HepG2 (cell line): ENCODE results near the gene ZNF132. TPM values are rescaled to one million over a fixed set of nuclear protein-coding genes. Genes with fewer than 3 reads are reported as not detected.

Experiments used
- JARID2 ChIP-seq: sonication (generic); formaldehyde crosslinking; IDR thresholded peaks from 2 replicates; pipeline ENCODE4 v1.8.1; 2023; ENCODE audit warnings: missing genetic modification reagents, inconsistent platforms; ENCODE audit not compliant: insufficient replicate concordance
- KAT2B ChIP-seq: fragments of 150-350 bp; IDR thresholded peaks from 2 replicates; pipeline ENCODE4 v1.6.1; 2014; ENCODE audit warnings: low read depth, low read length, borderline replicate concordance
- KAT7 ChIP-seq: IDR thresholded peaks from 2 replicates; pipeline ENCODE4 v1.6.1; 2018; ENCODE audit warnings: borderline replicate concordance, missing compliant biosample characterization
- LCORL ChIP-seq, 2 experiments: fragments of 450-650 bp in 1 of 2; sonication (generic) in 1 of 2; formaldehyde crosslinking in 1 of 2; IDR thresholded peaks; 2 replicates each; pipeline versions ENCODE4 v1.5.0 to v1.6.1; 2017 to 2020; ENCODE audit warnings: antibody characterized with exemption in 1 of 2, missing genetic modification reagents in 1 of 2
- MATR3 ChIP-seq: sonication (generic); formaldehyde crosslinking; IDR thresholded peaks from 2 replicates; pipeline ENCODE4 v1.4.0; 2020; ENCODE audit warnings: missing genetic modification reagents
- NCOA5 ChIP-seq: sonication (generic); formaldehyde crosslinking; IDR thresholded peaks from 2 replicates; pipeline ENCODE4 v1.4.0; 2020; ENCODE audit warnings: missing genetic modification reagents
- NR2C2 ChIP-seq: sonication (generic); formaldehyde crosslinking; IDR thresholded peaks from 2 replicates; pipeline ENCODE4 v1.4.0; 2020; ENCODE audit warnings: missing genetic modification reagents, mild to moderate bottlenecking, moderate library complexity, borderline replicate concordance
- SOX5 ChIP-seq: IDR thresholded peaks from 2 replicates; pipeline ENCODE4 v1.6.1; 2016; ENCODE audit warnings: borderline replicate concordance
- TCF12 ChIP-seq, 2 experiments: fragments of 450-650 bp in 1 of 2; sonication (generic) in 1 of 2; formaldehyde crosslinking in 1 of 2; IDR thresholded peaks; 2 replicates each; pipeline versions ENCODE4 v1.6.1 to v1.8.0; 2017 to 2022; ENCODE audit warnings: antibody characterized with exemption in 1 of 2, mild to moderate bottlenecking in 1 of 2, missing genetic modification reagents in 1 of 2, moderate library complexity in 1 of 2
- TCF7 ChIP-seq: sonication (generic); IDR thresholded peaks from 2 replicates; pipeline ENCODE4 v1.6.1; 2016; ENCODE audit warnings: antibody characterized with exemption, low read depth
- ZC3H13 ChIP-seq: sonication (generic); formaldehyde crosslinking; IDR thresholded peaks from 2 replicates; pipeline ENCODE4 v1.8.1; 2023; ENCODE audit warnings: mild to moderate bottlenecking, missing genetic modification reagents, moderate library complexity
- ZMAT3 ChIP-seq: sonication (generic); formaldehyde crosslinking; conservative IDR thresholded peaks from 2 replicates; pipeline ENCODE4 v1.7.0; 2021; ENCODE audit warnings: missing genetic modification reagents
- ZNF530 ChIP-seq: sonication (generic); formaldehyde crosslinking; IDR thresholded peaks from 2 replicates; pipeline ENCODE4 v1.5.0; 2020; ENCODE audit warnings: low read depth, mild to moderate bottlenecking, missing genetic modification reagents
- ZNF564 ChIP-seq: sonication (generic); formaldehyde crosslinking; IDR thresholded peaks from 2 replicates; pipeline ENCODE4 v1.8.1; 2023; ENCODE audit warnings: mild to moderate bottlenecking, missing genetic modification reagents
- ZNF7 ChIP-seq: IDR thresholded peaks from 2 replicates; pipeline ENCODE4 v1.6.1; 2016; ENCODE audit warnings: missing biosample characterization, missing genetic modification reagents
- ZNF792 ChIP-seq: IDR thresholded peaks from 2 replicates; pipeline ENCODE4 v1.6.1; 2016
- ZNF879 ChIP-seq: sonication (generic); formaldehyde crosslinking; IDR thresholded peaks from 2 replicates; pipeline ENCODE4 v1.8.1; 2023; ENCODE audit warnings: missing genetic modification reagents
- polyA plus RNA-seq, 8 experiments: library from polyadenylated mRNA; depleted of rRNA in 3 of 8; stranded (reverse) in 7 of 8; unstranded in 1 of 8; fragments of >200 nt; fragmentation: Illumina TruSeq in 4 of 8; extraction: Trizol in 4 of 8; gene quantifications; 2 replicates each; pipeline versions ENCODE4 v1.2.1 to v1.2.3, GENCODE V29; 2011 to 2016; ENCODE audit warnings: low read depth in 4 of 8, missing spikeins in 1 of 8, mixed read lengths in 1 of 8; ENCODE audit not compliant: insufficient read depth in 1 of 8
- total RNA-seq, 5 experiments: library from RNA; depleted of rRNA; stranded (reverse); fragments of >200 nt; fragmentation: Illumina TruSeq; extraction: Trizol; gene quantifications; 2 replicates each; pipeline ENCODE4 v1.2.3, GENCODE V29; 2016; ENCODE audit warnings: low read depth in 1 of 5
- TF ChIP-seq, protein P1 (sequence below): sonication (generic); formaldehyde crosslinking; IDR thresholded peaks from 2 replicates; pipeline ENCODE4 v1.4.0; 2020; ENCODE audit warnings: mild to moderate bottlenecking, missing genetic modification reagents
- TF ChIP-seq, protein P2 (sequence below): sonication (generic); formaldehyde crosslinking; IDR thresholded peaks from 2 replicates; pipeline ENCODE4 v1.5.0; 2020; ENCODE audit warnings: missing genetic modification reagents, mild to moderate bottlenecking, borderline replicate concordance
- TF ChIP-seq, protein P3 (sequence below): sonication (generic); formaldehyde crosslinking; IDR thresholded peaks from 2 replicates; pipeline ENCODE4 v1.5.1; 2020; ENCODE audit warnings: mild to moderate bottlenecking, missing genetic modification reagents, borderline replicate concordance
- TF ChIP-seq, protein P4 (sequence below): sonication (generic); formaldehyde crosslinking; IDR thresholded peaks from 2 replicates; pipeline ENCODE4 v1.8.0; 2022; ENCODE audit warnings: mild to moderate bottlenecking, missing genetic modification reagents, moderate library complexity

ZNF132 gene
- total and polyA plus RNA-seq, 2 of the 13 experiments (the other 11 are each of a cell fraction or from before 2014, with no cell fraction given): not detected

DNA sequence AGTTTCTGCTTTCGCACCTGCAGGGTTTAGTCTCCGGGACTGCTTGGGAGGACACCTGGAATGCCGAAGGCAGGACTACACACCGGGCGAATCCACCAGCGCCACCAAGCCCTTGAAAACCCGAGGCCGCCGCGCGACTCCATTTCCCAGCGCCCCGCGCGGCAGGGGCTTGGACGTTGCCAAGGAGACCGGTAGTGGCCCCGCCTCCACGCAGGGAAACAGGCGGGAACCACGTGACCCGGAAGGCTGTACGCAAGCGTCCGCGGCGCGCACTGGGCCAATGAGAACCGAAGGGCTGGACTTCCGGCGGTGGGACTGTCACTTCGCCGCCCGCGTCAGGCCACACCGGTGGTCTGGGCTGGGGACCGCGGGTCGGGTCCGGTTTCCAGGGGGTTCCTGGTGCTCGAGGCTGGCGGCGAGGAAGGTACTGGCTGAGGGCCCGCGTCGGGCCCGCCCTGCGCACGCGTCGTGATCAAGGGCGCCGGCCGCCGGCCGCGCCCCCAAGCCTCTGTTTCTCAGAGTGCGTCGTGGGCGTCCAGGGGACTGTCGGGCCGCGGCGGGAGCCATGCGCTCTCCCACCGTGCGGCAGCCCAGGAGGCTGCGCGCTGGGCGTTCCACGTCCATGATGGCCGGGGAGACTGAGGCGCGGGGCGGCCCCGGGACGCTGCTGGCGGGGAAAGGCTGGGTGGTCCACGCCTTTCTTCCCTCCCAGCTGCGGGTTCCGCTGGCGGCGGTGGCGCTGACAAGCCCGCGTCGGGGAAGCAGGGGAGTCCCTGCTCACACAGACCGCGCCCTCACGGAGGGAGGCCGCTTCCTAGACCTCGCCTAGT is 27.0 kb upstream of the ZNF132 start, which contains the start of gene ZNF324 (continued):
- no peak for TF ChIP-seq NCOA5
- TF ChIP-seq, protein P1, sequence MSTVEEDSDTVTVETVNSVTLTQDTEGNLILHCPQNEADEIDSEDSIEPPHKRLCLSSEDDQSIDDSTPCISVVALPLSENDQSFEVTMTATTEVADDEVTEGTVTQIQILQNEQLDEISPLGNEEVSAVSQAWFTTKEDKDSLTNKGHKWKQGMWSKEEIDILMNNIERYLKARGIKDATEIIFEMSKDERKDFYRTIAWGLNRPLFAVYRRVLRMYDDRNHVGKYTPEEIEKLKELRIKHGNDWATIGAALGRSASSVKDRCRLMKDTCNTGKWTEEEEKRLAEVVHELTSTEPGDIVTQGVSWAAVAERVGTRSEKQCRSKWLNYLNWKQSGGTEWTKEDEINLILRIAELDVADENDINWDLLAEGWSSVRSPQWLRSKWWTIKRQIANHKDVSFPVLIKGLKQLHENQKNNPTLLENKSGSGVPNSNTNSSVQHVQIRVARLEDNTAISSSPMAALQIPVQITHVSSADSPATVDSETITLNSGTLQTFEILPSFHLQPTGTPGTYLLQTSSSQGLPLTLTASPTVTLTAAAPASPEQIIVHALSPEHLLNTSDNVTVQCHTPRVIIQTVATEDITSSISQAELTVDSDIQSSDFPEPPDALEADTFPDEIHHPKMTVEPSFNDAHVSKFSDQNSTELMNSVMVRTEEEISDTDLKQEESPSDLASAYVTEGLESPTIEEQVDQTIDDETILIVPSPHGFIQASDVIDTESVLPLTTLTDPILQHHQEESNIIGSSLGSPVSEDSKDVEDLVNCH: no peak
- TF ChIP-seq KAT7 (CRISPR knock-in tag): no peak
- TF ChIP-seq, protein P2, sequence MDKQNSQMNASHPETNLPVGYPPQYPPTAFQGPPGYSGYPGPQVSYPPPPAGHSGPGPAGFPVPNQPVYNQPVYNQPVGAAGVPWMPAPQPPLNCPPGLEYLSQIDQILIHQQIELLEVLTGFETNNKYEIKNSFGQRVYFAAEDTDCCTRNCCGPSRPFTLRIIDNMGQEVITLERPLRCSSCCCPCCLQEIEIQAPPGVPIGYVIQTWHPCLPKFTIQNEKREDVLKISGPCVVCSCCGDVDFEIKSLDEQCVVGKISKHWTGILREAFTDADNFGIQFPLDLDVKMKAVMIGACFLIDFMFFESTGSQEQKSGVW (CRISPR knock-in tag): no peak
- no peak for TF ChIP-seq JARID2 (CRISPR knock-in tag)
- no peak for TF ChIP-seq ZNF792
- no peak for TF ChIP-seq ZNF7 (CRISPR knock-in tag)
- no peak for TF ChIP-seq ZNF564 (CRISPR knock-in tag)
- no peak for TF ChIP-seq TCF7
- no peak for TF ChIP-seq TCF12 (IDR thresholded peaks at IDR 0.05)
- no peak for TF ChIP-seq TCF12 (CRISPR knock-in tag; IDR thresholded peaks at IDR 0.05)
- TF ChIP-seq NR2C2 (CRISPR knock-in tag): peak; percentile 78
- TF ChIP-seq, protein P3, sequence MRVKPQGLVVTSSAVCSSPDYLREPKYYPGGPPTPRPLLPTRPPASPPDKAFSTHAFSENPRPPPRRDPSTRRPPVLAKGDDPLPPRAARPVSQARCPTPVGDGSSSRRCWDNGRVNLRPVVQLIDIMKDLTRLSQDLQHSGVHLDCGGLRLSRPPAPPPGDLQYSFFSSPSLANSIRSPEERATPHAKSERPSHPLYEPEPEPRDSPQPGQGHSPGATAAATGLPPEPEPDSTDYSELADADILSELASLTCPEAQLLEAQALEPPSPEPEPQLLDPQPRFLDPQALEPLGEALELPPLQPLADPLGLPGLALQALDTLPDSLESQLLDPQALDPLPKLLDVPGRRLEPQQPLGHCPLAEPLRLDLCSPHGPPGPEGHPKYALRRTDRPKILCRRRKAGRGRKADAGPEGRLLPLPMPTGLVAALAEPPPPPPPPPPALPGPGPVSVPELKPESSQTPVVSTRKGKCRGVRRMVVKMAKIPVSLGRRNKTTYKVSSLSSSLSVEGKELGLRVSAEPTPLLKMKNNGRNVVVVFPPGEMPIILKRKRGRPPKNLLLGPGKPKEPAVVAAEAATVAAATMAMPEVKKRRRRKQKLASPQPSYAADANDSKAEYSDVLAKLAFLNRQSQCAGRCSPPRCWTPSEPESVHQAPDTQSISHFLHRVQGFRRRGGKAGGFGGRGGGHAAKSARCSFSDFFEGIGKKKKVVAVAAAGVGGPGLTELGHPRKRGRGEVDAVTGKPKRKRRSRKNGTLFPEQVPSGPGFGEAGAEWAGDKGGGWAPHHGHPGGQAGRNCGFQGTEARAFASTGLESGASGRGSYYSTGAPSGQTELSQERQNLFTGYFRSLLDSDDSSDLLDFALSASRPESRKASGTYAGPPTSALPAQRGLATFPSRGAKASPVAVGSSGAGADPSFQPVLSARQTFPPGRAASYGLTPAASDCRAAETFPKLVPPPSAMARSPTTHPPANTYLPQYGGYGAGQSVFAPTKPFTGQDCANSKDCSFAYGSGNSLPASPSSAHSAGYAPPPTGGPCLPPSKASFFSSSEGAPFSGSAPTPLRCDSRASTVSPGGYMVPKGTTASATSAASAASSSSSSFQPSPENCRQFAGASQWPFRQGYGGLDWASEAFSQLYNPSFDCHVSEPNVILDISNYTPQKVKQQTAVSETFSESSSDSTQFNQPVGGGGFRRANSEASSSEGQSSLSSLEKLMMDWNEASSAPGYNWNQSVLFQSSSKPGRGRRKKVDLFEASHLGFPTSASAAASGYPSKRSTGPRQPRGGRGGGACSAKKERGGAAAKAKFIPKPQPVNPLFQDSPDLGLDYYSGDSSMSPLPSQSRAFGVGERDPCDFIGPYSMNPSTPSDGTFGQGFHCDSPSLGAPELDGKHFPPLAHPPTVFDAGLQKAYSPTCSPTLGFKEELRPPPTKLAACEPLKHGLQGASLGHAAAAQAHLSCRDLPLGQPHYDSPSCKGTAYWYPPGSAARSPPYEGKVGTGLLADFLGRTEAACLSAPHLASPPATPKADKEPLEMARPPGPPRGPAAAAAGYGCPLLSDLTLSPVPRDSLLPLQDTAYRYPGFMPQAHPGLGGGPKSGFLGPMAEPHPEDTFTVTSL (CRISPR knock-in tag): no peak
- no peak; the same call in 1 of the 2 replicates for TF ChIP-seq ZMAT3 (CRISPR knock-in tag)
- no peak for TF ChIP-seq ZNF530 (CRISPR knock-in tag)
- TF ChIP-seq, protein P4, sequence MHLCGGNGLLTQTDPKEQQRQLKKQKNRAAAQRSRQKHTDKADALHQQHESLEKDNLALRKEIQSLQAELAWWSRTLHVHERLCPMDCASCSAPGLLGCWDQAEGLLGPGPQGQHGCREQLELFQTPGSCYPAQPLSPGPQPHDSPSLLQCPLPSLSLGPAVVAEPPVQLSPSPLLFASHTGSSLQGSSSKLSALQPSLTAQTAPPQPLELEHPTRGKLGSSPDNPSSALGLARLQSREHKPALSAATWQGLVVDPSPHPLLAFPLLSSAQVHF (CRISPR knock-in tag): no peak
- no peak for TF ChIP-seq ZNF879 (CRISPR knock-in tag)
- no peak for TF ChIP-seq SOX5 (CRISPR knock-in tag)
- no peak for TF ChIP-seq LCORL (IDR thresholded peaks at IDR 0.05)
- TF ChIP-seq LCORL (CRISPR knock-in tag; IDR thresholded peaks at IDR 0.05): no peak
- TF ChIP-seq KAT2B: no peak
- TF ChIP-seq ZC3H13 (CRISPR knock-in tag): no peak
- no peak for TF ChIP-seq MATR3 (CRISPR knock-in tag)
